Kidney glomerular epithelial cell (primary cell): ENCODE results near the gene ITGA1.

Experiments
- DNase-seq: peaks from one replicate; lab custom pipeline; 2025; lab: John Stamatoyannopoulos, UW

The ITGA1 gene

DNA sequence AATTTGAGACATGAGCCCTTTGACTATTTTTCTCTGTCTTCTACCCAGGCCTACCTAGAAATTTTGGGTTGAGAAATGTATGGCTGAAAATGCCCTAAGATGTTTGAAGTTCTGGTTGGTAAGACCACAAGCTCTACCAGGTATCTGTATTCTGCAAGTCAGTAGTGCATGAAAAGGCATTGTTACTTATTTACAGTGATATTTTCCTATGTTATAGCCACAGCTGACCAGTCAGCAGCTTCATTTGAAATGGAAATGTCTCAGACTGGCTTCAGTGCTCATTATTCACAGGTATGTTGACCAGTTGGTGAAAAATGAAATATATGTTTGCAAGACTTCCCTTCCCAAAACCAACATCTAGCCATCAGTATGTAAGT is 109.5 kb downstream of the ITGA1 start:
- DNase-seq: no peak

DNA sequence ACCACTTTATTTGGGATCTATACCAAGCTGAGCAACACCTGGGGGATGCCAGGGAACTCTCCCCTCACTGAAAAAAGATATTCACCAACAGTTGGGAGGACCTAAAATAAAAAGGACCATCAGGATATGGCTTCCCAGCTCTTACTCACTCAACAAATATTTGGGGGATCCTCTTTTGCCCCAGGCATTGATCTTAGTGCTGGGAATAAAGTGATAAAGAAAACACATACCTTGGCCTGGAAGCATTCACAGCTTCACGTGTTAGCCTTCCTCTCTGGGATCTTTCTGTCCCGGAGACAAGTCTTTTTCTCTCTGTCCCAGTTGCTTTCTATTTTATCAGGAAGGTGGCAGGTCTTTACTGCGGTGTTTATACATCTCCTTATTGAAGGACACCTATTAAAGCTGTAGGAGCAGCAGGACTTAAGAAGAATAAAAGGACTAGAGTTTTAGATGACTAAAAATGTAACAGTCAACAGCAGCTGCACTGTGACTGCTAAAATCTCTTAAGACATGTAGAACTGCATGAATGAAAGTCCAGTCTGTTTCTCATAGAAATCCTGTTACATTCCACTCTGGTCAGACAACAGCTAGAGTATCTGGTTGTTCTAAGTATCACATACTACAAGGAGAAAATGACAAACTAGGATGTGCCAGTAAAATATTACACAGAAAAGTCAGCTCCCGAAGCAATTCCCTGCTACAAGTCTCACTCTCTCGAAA is 111.4 kb downstream of the ITGA1 start:
- DNase-seq: no peak

DNA sequence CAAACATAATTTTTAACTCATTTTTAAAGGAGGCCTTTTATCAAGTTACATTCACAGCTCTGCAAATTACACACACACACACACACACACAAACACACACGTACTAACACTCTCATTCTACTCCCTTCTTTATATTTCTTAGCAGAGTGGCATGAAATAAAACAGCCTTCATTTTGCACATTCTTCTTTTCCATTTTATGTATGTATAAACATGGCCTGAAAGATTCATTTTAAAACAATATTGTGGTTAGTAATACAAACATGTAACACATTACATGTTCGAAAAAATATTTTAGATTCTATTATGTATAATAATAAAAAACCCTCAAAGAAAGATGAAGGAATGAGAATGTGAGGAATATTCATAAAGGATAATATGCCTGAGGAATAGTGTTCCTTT is 115.4 kb downstream of the ITGA1 start:
- no peak for DNase-seq

DNA sequence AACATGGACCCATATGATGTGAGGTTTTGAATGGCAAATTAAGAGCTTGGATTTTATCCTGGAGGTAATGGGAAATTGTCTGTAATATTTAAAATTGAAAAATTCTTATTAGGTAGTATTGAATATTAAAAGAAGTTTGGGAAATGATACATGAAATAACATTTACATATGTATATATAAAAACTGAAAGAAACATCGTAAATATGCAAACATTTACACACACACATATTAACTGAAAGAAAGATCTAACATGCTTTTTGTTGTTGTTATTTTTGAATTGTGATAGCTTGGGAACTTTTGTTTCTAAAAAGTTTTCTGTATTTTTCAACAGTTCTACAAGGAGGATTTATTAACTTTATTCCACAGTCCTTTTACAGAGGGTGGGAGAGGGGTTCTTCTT is 118.6 kb downstream of the ITGA1 start:
- no peak for DNase-seq

DNA sequence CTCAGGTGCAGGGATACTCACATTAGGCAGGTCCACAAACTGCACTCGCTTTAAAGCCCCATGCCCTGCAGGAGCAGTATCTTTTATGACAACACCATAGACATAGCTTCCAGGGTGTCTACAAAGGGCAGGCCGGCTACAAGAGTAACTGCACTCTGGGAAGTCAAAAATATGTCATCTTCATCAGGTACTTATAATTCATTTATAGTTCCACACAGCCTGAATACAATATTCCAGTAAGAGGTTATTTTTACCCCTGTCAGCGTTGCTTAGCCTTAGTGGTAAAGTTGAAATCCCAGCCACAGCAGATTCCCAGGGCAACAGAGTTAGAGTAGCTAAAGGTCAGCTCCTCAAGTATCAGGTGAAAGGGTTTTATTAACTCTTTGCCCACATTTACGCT is 119.1 kb downstream of the ITGA1 start:
- DNase-seq: no peak

DNA sequence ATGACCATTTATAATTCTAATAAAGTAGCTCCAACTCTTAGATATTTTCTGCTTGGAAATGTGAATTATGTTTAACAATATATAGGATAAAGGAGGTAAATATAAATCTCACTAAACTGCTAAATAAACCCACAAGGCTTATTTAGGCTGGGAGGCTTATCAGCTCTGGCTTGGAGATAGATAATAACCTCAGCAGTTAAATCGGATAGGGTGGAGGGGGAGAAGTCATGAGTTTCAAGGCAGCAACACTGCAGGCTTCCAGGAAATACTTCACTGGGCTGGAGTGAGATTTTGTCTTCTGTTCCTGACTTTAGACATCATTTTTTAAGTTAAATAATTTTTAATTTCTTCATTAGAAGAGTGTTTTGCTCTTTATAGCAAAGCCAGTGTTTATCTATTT is 121.5 kb downstream of the ITGA1 start:
- no peak for DNase-seq

DNA sequence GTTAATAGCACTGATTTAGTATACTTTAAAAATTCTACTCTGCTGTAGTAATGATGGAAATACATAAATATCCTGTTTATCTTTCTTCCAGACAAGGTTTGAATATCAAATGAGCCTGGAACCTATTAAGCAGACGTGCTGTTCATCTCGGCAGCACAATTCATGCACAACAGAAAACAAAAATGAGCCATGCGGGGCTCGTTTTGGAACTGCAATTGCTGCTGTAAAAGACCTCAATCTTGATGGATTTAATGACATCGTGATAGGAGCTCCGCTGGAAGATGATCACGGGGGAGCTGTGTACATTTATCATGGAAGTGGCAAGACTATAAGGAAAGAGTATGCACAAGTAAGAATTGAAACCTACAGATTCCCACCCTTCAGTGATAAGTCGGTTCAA is 122.4 kb downstream of the ITGA1 start:
- no peak for DNase-seq

DNA sequence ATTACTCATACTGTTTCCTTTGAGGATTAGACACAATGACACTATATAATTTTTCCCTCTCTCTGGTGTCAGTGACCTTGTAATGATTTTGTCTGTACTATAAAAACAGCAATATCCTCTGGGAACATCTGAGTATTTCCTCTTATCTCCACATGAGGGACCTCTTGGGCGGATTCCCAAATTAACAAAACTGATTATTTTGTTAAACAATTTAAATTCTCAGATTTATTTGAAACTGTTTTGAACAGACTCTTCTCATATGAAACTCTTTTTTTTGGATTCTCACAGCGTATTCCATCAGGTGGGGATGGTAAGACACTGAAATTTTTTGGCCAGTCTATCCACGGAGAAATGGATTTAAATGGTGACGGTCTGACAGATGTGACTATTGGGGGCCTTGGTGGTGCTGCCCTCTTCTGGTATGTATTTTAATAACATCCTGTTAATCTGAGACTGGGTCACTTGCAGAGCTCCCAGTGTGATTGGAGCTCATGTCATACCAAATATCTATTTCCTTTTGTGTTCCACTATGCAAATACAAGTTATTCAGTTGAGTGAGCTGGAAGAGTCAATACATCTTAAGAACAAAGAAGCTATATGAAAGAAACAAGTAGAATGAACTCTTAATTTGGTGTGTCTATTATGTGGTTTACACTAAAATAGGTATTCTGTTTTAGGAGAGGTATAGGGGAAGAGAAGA is 127.6 kb downstream of the ITGA1 start:
- DNase-seq: peak; percentile 89

DNA sequence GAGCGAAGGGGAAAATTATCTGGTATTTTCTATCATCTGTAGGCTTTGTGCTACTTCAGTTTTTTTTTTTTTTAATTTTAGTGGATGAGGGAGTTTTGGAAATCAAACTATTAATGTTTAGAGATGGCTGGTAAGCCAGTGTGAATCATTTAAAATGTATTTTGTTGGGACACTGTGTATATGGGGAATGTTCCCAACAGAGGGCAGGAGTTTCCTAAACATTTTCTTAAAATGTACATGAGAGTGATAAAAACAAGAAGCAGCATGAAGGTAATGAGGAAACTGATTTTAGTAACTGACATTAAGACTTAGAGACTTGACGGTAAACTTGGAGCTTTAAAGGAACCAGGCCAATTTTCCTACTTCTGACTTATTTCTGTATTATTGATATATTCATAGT is 133.2 kb downstream of the ITGA1 start:
- DNase-seq: no peak

DNA sequence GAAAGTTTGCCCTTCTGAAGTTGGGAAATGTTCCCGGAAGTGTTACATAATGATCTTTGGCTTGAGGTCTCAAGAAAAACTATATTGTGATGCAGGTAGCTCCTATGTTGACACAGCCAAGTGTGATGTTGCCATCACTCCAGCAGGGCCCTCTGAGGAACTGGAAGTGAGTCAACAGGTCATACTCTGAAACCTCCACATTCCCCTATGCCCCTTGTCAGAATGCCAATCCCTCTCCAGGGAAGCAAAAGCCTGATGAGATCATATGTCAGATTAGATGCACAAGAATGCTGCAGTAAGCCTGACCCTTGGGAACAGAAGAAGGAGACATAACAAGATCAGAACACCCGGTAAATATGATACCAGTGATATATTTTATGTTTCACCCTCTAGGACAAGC is 134.7 kb downstream of the ITGA1 start:
- peak; percentile 84 for DNase-seq

DNA sequence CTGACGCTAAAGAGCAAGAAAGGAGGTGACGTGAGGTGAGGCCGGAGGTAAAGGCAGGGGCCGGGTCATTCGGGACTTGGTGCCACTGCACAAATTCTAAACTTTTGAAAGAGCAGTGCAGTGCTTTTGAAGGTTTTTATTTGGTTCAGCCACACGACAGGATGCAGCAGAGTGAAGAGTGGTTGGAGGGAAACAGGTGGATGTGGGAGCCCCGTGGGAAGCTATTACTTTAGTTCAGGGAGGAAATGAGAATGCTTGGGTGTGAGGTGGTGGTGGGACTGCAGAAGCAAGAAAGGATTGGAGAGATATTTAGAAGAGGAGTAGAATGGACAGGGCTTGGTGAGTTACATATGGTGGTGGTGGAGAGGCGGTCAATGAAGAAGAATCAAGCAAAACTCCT is 136.7 kb downstream of the ITGA1 start:
- DNase-seq: no peak

DNA sequence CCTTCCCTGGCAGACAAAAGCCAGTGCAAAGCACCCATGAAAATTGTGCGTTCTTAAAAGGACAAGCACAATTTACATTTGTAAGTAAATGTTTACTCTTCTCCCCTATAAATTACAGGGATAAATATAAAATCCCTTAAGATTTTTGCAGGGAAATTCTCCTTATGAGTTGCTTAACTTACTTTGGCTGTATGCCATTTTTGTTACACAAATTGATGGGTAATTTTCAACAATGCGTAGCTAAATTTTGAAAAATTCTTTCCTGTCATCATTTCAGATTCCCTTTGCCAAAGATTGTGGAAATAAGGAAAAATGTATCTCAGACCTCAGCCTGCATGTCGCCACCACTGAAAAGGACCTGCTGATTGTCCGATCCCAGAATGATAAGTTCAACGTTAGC is 137.3 kb downstream of the ITGA1 start:
- DNase-seq: no peak

DNA sequence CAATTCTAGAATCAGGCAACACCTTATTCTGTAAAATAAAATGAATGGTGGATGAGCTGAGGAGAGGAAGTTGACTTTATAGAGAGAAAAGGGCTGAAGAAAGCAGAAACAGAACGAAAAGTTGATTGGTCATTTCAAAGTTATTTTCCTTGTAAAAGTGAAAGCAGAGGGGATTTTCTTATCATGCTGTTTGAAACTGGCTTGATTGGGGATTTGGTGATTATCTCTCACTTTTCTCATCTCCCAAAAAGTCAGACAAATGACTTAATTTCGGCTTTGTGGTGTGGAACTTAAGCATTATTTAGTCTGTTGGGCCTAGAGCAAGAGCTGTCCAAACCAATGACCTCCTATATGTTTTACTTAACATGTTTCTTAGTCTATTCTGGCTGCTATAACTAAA is 141.0 kb downstream of the ITGA1 start:
- DNase-seq: no peak

DNA sequence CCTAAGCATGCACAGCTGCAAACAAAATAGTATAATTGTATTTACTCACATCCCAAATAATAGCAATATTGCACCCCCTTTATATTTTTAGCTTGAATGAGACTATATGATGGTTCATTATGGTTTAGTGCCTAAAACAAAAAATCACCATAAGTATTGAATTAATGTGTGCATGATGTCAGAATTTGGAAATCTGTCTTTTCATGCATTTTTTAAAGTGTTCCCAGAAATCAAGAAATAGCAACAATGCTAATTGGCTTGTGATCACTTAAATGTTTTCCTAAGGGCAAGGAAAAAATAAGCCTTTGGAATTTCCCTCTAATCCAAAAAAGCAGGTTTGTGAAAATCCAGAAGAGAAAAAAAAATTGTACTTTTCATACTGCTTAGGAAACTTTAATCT is 150.5 kb downstream of the ITGA1 start:
- DNase-seq: no peak

DNA sequence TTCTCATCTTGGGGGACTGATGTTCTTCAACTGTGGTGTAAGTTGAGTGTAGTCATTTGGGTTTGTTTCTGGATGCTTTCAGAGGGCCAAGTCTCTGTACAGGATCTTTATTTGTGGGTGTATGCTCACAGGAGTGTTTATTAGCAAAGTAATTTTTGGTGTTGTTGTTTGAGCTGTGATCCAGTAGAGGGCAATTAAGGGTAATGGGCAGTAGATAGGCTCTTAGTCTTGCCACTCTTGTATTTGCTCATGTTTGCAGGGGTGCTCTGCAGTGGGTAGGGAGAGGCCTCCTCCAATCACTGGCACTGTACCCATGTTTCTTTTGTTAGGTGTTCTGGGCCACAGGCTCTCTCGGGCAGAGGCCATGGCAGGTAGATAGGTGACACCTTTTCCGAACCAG is 155.6 kb downstream of the ITGA1 start:
- no peak for DNase-seq

DNA sequence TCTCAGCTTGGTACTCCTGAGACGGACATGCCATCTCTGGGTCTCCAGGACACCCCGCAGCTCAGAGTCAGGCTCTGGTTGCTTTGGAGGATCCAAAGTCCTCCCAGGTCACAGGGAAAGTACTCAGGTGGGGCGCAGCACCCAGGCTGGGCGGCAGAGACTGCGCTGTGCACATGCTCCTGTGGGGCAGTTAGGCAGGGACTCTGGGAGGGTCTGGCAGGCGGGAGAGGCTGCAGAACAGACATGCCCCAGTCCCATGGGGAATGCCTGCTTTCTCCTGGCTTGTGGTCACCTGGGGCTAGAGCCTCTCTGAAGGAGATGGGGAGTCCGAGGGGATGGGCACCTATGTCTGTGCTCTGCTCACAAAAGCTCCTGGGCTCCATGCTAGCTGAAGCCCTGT is 156.1 kb downstream of the ITGA1 start:
- DNase-seq: no peak

DNA sequence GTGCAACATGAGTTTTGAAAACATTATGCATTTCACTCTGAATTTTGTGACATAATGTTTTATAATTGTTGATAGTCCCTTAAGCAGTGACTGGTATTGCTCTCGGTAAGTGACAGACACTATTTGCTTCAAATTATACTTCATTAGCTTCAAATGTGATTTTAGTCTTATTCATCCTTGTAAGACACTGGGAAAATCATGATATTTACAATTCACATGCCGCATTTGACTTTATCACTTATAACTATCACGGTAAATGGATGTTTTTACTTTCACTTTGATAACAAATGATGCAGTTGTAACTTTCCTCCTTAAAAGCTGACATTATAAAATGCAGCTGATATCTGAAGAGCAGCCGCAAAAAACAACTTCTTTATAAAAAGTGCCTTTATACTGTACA is 157.3 kb downstream of the ITGA1 start:
- DNase-seq: no peak

DNA sequence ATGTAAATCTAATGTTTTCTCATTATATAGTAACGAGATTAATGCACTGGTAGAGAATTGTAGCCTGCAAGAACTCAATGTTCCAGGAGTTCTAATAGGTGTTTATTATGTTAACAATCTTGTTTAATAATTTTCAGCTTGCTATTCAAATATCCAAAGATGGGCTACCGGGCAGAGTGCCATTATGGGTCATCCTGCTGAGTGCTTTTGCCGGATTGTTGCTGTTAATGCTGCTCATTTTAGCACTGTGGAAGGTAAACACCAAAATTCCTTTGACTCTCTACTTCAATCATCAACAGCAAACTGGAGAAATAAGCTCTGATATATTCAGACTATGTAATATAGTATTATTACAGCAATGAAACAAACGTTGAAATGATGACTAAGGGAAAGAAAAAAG is 159.5 kb downstream of the ITGA1 start:
- DNase-seq: no peak

DNA sequence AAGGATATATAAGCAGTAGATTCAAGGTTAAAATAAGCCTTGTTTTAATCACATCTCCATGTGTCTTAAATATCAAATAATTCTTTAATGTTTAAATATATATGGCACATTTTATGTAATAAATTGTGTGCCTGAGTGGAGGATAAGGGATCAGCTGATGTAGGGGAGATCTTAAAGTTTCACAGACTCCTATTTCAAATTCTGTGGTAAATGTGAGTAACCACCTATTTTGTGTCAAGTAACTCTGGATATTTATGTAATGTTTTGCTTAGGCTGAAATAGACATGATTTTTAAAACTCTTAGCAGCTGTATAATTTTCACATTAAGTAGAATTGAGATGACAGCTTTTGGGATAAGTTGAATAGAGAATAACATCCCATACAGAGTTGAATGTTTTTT is 160.1 kb downstream of the ITGA1 start:
- DNase-seq: no peak

DNA sequence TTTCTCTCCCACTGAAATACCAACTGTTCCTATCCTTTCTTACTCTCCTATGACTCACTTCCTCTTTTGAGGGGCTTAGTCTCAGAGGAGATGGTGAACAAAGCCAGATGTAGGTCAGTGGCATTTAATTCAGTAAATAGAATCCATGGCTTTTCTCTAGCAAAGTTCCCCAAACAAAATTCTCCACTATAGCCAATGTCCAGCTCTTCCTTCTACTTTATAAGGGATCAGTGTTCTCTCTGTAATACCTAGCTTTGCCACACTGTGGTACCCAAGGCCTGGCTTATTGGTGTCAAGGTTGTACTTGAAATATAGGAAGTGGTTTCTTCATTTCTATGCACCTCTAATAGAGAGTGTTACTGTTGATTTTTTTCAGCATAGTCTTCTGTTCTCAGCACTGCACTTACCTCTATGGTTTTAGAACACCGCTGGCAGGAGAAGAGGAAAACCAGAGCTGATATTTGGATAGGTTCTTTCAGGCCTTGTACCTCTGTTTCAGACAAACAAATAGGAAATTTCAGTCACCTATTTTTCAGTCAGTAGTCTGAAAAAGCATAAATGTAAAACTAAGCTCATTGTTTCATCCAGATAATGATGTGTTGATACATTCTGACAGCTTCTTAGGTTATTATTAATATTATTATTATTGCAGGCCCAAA is 160.8 kb downstream of the ITGA1 start:
- DNase-seq: peak; percentile 77

DNA sequence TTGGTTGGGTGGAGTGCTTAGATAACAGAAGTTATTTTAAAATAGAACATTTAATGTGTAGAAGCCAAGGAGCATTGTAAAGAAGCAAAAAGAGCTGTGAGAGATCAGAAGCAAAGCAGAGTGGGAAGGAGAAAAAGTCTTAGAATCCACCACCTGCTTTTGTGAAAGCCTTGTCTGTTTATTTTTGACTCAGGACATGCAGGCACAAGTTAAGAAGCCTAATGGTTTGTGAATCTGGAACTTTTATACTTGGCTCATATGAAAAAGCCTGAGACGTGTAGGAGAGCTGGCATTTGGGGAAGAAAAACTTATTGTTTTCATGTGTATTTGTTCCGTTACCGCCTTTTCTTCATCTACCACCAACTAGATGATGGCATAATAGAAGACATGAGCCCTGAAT is 163.0 kb downstream of the ITGA1 start:
- DNase-seq: no peak

DNA sequence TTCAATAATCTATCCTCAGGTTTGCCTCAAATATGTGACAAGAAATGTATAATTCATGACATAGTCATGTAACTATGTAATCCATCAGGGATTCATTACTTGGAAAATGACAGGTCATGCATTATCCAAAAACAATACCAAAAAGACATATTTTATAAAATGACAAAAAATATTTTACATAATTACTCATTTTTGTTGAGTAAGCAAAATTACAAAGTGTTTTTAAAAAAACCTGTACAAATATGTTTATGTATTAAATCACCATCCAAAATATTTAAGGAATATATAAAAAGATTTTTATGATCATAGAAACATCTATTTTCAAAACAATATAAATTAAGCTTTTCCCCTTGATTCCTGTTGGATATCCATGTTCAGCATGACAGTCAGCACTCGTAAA is 164.8 kb downstream of the ITGA1 start:
- no peak for DNase-seq

DNA sequence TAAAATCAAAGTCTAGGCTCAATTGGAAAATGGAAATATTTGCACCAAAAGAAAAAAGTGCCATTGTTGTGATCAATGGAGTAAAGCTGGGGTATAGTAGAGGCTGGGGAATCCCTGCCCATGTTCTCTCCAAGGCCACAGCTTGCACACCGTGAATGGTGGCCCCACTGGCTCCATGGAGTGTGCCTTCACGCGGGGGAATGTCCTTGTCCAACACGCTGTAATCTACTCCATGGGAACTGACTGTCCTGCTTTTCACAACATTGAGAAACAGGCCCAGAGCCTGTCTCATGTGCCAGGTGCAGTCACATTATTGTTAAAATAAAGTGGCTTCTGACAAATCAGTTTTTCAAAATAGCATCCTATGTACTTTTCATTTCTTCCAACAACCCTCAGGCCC is 168.3 kb downstream of the ITGA1 start:
- no peak for DNase-seq
